Keratinocyte (primary cell): ENCODE data around the gene ATAD1. TPM values are rescaled to one million over a fixed set of nuclear protein-coding genes. Genes with fewer than 3 reads are reported as not detected.

Source experiments
- DNase-seq: peaks from one replicate; pipeline ENCODE4 v3.0.0-alpha.2; 2011; ENCODE audit warnings: low read depth, missing footprints, low spot score
- FAIRE-seq: peaks from 2 replicates; lab custom pipeline; 2011; peaks lifted over from hg19 to GRCh38; lab: Jason Lieb, UNC
- H2AFZ ChIP-seq: 2 replicates; pipeline ENCODE4 v1.6.0; 2012; ENCODE audit warnings: low read length, control low read depth, inconsistent platforms; ENCODE audit not compliant: control insufficient read depth
- H3K27ac ChIP-seq: 2 replicates; pipeline ENCODE4 v1.5.1; 2011; ENCODE audit warnings: low read length; ENCODE audit not compliant: control insufficient read depth, insufficient read depth
- H3K27me3 ChIP-seq: 3 replicates; pipeline ENCODE4 v1.6.0; 2011; ENCODE audit warnings: low read length; ENCODE audit not compliant: control insufficient read depth, insufficient read depth; ENCODE audit errors: extremely low read depth
- H3K36me3 ChIP-seq, 2 experiments: 2 replicates in 1 of 2; 3 replicates in 1 of 2; pipeline ENCODE4 v1.5.1; 2011; ENCODE audit warnings: low read length in 2 of 2, mild to moderate bottlenecking in 1 of 2; ENCODE audit not compliant: control insufficient read depth in 2 of 2, insufficient read depth in 2 of 2; ENCODE audit errors: extremely low read depth in 1 of 2
- H3K4me1 ChIP-seq: 3 replicates; pipeline ENCODE4 v1.5.1; 2011; ENCODE audit warnings: low read length; ENCODE audit not compliant: control insufficient read depth, insufficient read depth; ENCODE audit errors: extremely low read depth
- H3K4me2 ChIP-seq: 3 replicates; pipeline ENCODE4 v1.6.0; 2011; ENCODE audit warnings: low read depth, low read length; ENCODE audit not compliant: control insufficient read depth, insufficient read depth; ENCODE audit errors: extremely low read depth
- H3K4me3 ChIP-seq, 3 experiments: fragments of 200-600 bp in 1 of 3; sonication (generic) in 1 of 3; 2 replicates in 2 of 3; 3 replicates in 1 of 3; pipeline ENCODE4 v1.5.1; 2011 to 2016; ENCODE audit warnings: low read length in 3 of 3, mild to moderate bottlenecking in 3 of 3, control low read depth in 2 of 3, inconsistent platforms in 1 of 3, low read depth in 1 of 3, mixed read lengths in 1 of 3, mixed run types in 1 of 3, moderate library complexity in 1 of 3; ENCODE audit not compliant: control insufficient read depth in 2 of 3, insufficient read depth in 2 of 3; ENCODE audit errors: extremely low read depth in 1 of 3
- H3K79me2 ChIP-seq: 2 replicates; pipeline ENCODE4 v1.6.0; 2012; ENCODE audit warnings: low read length; ENCODE audit not compliant: control insufficient read depth, insufficient read depth
- H3K9ac ChIP-seq: 3 replicates; pipeline ENCODE4 v1.6.0; 2011; ENCODE audit warnings: low read length; ENCODE audit not compliant: control insufficient read depth, insufficient read depth; ENCODE audit errors: extremely low read depth
- H3K9me1 ChIP-seq: 3 replicates; pipeline ENCODE4 v1.6.0; 2011; ENCODE audit warnings: low read length; ENCODE audit not compliant: control insufficient read depth, insufficient read depth; ENCODE audit errors: extremely low read depth
- H3K9me3 ChIP-seq: 2 replicates; pipeline ENCODE4 v1.5.1; 2012; ENCODE audit warnings: low read depth, low read length; ENCODE audit not compliant: control insufficient read depth
- H4K20me1 ChIP-seq: 3 replicates; pipeline ENCODE4 v1.6.0; 2011; ENCODE audit warnings: low read length; ENCODE audit not compliant: control insufficient read depth, insufficient read depth; ENCODE audit errors: extremely low read depth
- EZH2 ChIP-seq: IDR thresholded peaks from one replicate; pipeline ENCODE4 v1.6.1; 2012; ENCODE audit warnings: inconsistent platforms, mild to moderate bottlenecking, low read length, moderate library complexity
- dilution Hi-C: fragments of 300-500 bp; cut with MboI; formaldehyde crosslinking; loops from one replicate; pipeline ENCODE4 v1.7.0; 2020; ENCODE audit warnings: low sequenced_read_pairs; ENCODE audit not compliant: extremely low pct_ligation_motif_present
- polyA plus RNA-seq, 5 experiments: library from polyadenylated mRNA; depleted of rRNA in 3 of 5; stranded (reverse) in 3 of 5; stranded (forward) in 1 of 5; unstranded in 1 of 5; fragments of >200 nt; gene quantifications; 1 replicate in 1 of 5; 2 replicates in 3 of 5; 3 replicates in 1 of 5; pipeline versions ENCODE4 v1.2.1 to v1.2.3, GENCODE V29; 2011 to 2012; ENCODE audit warnings: missing spikeins in 2 of 5, low read depth in 1 of 5, low replicate concordance in 1 of 5
- TF ChIP-seq, protein P1 (sequence below), 3 experiments: IDR thresholded peaks in 1 of 3; conservative IDR thresholded peaks in 1 of 3; optimal IDR thresholded peaks in 1 of 3; 2 replicates in 2 of 3; 3 replicates in 1 of 3; pipeline versions ENCODE3 to v1.5.1; 2011; ENCODE audit warnings: low read length in 3 of 3, mild to moderate bottlenecking in 3 of 3, moderate library complexity in 2 of 3, control low read depth in 1 of 3, inconsistent platforms in 1 of 3; ENCODE audit not compliant: insufficient read depth in 2 of 3; ENCODE audit errors: extremely low read depth in 1 of 3

The ATAD1 gene
- polyA plus RNA-seq, 1 donor (not counting 4 experiments of a cell fraction or from before 2014, with no cell fraction given): 51.0 TPM

GRCh38 chr10:87818505-87819288 lies 671 bp upstream of the ATAD1 start:
- dilution Hi-C loops: no loop called here
- Histone ChIP-seq H3K9me3 (no peaks in the 10 kb centered on the region), H2AFZ (peak overlapping the region; percentile 99), H3K79me2 (peaks cover 43% of the 10 kb centered on the region), H3K9ac (peak overlapping the region; percentile 98), H3K4me3 (peak overlapping the region; percentile 75 to 98 (median 98)), H3K4me2 (peak overlapping the region; percentile 99), H3K27ac (peak overlapping the region; percentile 94), H3K9me1 (peaks cover 3% of the 10 kb centered on the region), H3K27me3 (no peaks in the 10 kb centered on the region), H4K20me1 (no peaks in the 10 kb centered on the region), H3K36me3 (no peaks in the 10 kb centered on the region), H3K4me1 (peaks cover 23% of the 10 kb centered on the region)
- TF ChIP-seq, protein P1, sequence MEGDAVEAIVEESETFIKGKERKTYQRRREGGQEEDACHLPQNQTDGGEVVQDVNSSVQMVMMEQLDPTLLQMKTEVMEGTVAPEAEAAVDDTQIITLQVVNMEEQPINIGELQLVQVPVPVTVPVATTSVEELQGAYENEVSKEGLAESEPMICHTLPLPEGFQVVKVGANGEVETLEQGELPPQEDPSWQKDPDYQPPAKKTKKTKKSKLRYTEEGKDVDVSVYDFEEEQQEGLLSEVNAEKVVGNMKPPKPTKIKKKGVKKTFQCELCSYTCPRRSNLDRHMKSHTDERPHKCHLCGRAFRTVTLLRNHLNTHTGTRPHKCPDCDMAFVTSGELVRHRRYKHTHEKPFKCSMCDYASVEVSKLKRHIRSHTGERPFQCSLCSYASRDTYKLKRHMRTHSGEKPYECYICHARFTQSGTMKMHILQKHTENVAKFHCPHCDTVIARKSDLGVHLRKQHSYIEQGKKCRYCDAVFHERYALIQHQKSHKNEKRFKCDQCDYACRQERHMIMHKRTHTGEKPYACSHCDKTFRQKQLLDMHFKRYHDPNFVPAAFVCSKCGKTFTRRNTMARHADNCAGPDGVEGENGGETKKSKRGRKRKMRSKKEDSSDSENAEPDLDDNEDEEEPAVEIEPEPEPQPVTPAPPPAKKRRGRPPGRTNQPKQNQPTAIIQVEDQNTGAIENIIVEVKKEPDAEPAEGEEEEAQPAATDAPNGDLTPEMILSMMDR (optimal IDR thresholded peaks at IDR 0.05 in 1 of 3, IDR thresholded peaks at IDR 0.05 in 1 of 3, conservative IDR thresholded peaks at IDR 0.05 in 1 of 3; ENCODE audit: extremely low read depth in 1 of 3, insufficient read depth in 2 of 3, low read length in 3 of 3): peak in 2 of 3 experiments; percentile 7 to 34
- TF ChIP-seq EZH2: no peak
- DNase-seq: no peak
- peak; percentile 77 for FAIRE-seq

DNA sequence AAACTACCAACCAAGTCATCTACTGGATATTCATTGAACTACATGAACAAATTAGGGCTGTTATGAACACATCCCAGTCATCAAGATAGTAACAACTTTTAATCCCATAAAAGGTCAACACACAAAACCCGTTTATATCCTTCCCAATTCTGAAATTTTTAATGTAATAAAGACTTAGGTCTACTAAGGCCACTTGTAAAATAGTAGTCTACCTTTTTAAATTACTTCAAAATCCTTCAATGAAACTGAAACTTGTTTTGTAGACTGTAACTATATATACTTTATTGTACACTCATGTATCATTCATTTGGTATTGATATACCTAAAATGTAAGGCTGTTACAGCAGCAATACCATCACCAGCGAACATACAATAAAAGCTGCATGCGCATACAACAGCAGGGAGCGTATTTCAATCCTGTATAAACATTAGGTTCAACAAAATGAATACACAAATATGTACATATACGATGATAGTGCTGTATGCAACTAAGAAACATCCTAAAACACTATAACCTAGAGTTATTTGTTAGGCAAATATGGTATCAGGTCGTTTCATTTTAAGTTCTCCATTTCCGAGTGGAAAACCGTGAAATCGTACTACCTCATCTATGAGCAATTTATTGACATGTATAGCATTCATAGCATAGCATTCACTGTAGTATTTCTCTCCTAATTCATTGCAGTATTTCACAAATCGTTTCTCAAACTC lies 973 bp downstream of the ATAD1 start:
- H2AFZ ChIP-seq: peak overlapping the region; percentile 99
- H3K27ac ChIP-seq: peak overlapping the region; percentile 94
- H3K9me3 ChIP-seq: no peaks in the 10 kb centered on the region
- dilution Hi-C loops: no loop called here
- peaks cover 3% of the 10 kb centered on the region for H3K9me1 ChIP-seq
- peak overlapping the region; percentile 99 for H3K4me2 ChIP-seq
- FAIRE-seq: peak; percentile 52
- H3K36me3 ChIP-seq: peaks cover 0 to 3% of the 10 kb centered on the region in 2 experiments
- H3K27me3 ChIP-seq: no peaks in the 10 kb centered on the region
- DNase-seq: no peak
- H3K4me3 ChIP-seq: peak overlapping the region; percentile 75 to 98 (median 98)
- no peaks in the 10 kb centered on the region for H4K20me1 ChIP-seq
- peaks cover 58% of the 10 kb centered on the region for H3K79me2 ChIP-seq
- no peak for TF ChIP-seq EZH2
- TF ChIP-seq, protein P1 (optimal IDR thresholded peaks at IDR 0.05 in 1 of 3, IDR thresholded peaks at IDR 0.05 in 1 of 3, conservative IDR thresholded peaks at IDR 0.05 in 1 of 3; ENCODE audit: extremely low read depth in 1 of 3, insufficient read depth in 2 of 3, low read length in 3 of 3): no peak
- peaks cover 23% of the 10 kb centered on the region for H3K4me1 ChIP-seq
- peak overlapping the region; percentile 98 for H3K9ac ChIP-seq
